Measurements from ENCODE around the gene SMAP1.
A peak's percentile ranks its signal among the peaks of the same experiment; 100 is the strongest.

Gene SMAP1

DNA sequence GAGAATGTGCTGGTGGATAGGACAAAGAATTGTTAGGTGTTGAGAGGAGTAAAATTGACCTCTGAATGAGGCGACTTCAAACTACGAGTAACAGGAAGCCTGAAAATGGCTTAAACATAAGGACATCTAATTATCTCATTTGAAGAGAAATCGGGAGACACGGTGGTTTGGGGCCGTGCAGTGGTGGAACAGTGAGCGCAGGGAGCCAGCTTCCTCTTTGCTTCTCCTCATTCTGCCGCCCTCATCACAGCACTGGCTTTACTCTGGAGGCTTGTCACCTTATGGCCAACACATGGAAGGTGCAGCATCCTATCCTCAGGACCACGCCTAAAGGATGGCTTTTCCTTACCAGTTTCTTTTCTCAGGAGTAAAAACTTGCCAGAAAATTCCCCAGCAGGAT is 174.9 kb downstream of the SMAP1 start:
- DNase-seq (ENCODE audit: low read depth, low spot score) = no peak

DNA sequence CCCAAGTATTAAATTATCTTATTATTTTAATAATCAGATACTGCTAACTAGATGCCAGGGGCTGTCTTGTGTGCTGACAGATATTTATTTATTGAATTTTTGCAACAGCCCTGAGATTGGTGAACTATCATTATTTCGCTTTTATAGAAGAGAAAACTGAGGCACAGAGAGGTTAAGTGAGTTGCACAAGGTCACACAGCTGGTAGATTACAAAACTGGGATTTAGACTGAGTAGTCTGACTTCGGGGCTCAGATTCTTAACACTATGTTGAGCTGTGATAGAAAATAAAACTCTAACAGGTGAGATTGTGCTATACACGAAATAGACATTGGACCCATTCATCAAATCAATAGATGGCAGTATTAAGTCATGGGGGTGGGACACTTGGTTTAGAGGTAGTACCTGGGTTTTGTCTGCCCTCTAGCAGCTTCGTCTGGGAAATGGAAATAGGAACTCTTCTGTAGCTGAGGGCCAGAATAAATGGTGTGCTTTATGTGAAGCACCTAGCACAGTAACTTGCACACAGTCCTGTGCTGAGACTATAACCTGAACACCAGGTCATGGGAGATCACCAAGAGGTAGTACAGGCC is 175.7 kb downstream of the SMAP1 start:
- no peak for DNase-seq (ENCODE audit: low read depth, low spot score)

DNA sequence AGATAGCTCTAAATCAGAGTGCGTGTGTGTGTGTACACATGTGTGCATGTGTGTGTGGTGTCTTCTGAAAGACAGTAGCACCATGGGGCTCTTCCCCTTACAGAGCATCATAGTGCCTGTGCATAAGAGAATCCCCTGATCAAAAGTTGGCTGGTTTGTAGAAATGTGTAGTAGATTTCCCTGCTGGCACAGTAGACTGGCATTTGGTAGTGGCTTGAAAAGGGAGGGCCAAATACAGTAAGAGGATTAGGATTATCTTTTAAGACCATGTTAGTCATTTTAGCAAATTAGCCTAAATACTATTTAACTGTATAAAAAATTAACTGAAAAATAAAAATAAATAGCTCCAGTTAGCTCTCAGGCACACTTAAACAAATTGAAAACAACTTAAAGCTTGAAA is 176.6 kb downstream of the SMAP1 start:
- no peak for DNase-seq (ENCODE audit: low read depth, low spot score)

DNA sequence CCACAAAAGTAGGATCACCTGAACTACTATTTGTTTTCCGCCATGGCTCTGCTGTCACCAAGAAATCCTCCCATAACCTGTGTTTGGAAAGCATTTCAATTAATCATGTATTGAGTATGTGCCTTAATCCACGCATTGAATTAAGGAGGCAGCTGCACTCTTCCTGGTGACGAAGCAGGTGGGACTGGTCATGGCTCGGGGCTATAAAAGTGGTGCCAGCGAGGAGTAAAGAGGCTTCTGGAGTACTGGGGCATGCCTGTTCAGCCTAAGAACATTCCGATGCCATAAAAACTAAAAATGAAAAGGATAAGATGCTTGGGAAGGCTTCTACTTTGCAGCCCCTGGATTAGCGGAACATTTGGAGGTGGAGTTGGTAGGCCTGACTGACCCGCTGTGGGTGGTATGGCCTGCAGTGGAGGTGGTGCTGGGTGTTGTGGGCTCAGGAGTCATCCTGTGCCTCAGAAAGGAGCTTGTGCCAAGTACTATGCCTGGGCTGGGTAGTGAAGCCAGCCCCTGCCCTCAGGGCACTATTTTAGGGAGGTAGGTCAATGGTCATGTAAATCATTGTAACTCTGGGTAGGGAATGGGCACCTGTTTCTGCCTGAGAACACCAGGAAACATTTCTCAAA is 178.6 kb downstream of the SMAP1 start:
- DNase-seq (ENCODE audit: low read depth, low spot score) = peak; percentile 21

DNA sequence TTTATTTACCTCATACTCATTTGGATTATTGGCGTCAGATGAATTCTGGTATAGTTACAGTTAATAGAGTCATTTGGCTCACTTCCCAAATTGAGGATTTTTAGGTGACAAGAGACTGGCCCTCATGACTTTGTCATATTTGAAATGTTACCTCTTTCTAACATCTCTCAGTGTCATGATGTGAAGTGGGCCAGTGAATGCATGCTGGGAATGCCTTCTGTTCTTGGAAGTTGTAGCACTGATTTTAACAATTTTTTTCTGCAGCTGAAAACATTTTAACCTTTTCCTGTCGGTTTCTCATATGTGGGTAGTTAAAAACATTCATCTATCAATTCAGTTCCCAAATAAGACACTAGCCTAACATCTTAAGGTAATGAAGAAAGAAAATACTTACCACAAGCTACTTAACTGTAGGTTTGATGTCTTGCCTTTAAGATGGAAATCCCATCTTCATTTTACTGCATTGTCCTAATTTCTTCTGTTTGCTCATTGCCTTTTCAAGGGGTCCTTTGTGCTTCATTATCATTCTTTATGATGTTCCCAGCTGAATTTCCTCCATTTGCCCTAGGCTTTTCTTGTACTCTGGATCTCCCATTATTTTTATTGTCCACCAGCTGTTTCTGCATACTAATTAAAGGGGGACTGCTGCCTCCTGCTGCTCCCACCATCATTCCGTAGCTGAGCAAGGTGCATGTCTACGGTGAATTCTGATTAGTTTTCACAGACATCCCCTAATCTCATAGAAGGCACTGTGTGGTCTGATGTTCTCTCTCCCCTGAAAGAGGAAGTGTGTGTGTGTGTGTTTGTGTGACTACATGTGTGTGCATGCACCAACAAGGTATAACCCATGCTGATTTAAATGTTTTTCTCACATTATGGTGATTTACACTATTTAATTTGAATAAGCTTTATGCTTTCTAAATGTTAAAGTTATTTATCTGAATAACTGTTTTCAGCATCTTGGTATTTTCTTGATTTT is 179.7 kb downstream of the SMAP1 start:
- DNase-seq (ENCODE audit: low read depth, low spot score) = no peak

DNA sequence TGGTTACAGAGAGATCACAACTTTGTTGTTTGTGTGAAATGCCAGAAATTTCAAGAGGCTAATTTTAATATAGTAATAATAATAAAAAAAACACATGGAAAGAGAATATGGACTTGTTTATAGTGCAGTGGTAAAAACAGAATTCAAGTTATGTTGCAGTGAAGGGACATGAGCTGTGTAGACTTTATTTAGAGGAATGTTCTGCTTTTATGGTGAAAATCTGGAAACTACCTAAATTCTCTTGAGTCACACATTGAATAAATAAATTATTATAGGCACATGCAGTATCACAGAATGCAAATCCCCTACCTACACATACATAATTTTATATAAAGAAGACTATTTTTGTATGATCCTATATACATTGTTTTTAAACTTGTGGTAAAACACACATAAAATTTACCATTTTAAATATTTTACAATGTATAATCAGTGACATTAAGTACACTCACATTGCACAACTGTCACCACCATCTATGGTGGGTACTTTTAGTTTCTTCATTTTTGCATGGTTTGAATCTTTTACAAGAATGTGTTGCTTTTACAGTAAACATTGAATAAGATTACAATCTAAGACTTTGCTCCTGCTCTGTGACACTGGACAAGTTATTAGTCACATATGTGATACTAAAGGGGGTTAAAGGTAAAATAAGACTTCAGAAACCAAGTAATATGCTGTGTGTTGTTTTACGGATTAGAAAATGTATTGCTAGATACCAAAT is 181.8 kb downstream of the SMAP1 start:
- no peak for DNase-seq (ENCODE audit: low read depth, low spot score)

DNA sequence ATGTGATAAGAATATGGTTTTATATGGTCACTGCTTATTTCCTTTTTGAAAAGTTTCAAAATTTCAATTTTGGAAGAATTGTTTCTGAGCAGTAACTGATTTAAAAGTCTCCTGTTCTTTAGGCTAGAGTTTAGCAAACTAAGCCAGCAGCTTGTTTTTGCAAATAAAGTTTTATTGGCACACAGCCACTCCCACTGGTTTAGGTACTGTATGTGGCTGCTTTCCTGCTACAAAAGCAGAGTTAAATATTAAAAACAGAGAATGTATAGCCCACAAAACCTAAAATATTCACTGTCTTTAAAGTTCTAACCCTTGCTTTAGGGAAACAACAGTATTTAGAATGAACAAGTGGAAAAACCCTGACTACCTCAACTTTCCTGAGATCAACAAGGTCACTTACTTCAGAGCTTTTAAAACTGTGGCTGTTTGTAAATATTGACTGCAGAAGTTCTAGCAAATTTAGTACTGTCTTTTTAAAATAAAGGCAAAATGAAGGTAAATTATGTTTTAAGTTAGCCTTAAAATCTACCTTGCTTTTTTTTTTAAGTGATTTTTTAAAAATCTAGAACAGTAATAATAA is 185.1 kb downstream of the SMAP1 start:
- no peak for DNase-seq (ENCODE audit: low read depth, low spot score)

DNA sequence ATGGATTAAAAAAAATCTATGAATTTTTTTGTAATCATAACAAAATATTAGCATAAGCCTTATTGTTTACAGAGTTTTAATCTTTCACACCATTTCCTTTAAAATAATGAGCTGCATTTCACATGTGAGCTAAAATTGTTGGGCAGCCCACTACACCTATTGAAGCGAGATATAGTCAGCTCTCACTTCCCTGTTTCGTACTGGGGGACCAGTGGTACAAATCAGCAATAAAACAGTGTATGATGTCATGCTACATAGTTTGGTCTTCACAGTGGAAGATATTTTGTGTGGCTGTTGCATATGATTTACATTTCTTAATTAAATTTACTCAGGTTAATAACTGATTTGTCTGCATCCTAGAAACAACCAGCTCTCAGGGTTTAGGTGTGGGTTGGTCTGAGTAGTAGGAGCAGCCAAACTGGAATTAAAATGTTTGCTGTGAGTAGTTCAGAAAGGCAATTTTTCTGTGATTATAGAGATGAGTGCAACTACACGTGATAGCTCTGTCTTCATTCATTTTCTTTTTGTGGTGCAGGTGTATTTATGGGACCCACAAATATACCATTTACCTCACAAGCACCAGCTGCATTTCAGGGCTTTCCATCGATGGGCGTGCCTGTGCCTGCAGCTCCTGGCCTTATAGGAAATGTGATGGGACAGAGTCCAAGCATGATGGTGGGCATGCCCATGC is 189.8 kb downstream of the SMAP1 start:
- no peak for DNase-seq (ENCODE audit: low read depth, low spot score)

DNA sequence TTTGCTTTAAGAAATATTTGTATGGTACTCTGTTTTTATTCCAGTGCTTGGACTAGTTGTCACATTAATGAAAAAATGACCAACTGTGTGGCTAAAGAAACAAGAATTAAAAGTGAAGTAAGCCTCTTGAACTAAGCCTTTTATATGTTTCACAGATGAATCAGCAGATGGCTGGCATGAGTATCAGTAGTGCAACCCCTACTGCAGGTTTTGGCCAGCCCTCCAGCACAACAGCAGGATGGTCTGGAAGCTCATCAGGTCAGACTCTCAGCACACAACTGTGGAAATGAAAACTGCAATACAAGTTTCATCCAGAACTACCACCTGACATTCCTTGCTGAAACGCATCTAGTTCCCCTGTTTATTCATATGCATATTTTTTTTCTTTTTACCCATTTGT is 192.4 kb downstream of the SMAP1 start:
- no peak for DNase-seq (ENCODE audit: low read depth, low spot score)

DNA sequence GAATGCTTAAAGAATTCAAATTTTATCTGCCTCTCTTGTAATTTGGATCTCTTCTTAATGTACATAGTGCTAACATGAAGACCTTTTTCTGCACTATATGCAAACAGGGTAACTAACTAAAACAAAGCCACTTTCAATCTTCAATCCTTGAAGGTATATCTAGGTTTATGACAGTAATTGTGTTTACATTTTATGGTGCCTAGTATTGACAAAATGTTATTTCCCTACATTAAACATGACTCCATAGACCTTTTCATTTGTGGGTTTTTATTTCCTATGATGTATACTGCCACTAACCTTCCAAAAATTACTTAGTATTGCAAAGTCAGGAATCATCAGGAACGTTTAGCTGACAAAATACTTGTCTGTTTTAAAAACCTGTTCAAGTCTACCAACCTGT is 193.2 kb downstream of the SMAP1 start:
- no peak for DNase-seq (ENCODE audit: low read depth, low spot score)

DNA sequence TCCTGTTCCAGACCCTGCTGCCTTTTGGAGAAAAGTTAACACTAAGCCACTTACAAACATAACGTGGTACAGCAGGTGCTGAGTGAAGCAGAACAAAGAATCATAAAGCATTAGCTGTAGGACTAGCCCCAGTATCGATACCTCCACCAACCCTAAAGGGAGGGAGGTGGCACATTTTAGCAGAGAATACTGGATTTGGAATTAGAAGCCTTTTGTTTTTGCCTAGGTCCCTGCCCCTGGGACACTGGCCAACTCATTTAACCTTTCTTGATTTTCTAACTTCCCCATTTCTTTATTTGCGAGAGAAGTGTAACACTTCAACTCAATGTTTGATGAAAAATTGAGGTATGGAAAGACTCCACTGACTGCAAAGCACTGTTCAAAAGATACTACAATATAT is 195.7 kb downstream of the SMAP1 start:
- no peak for DNase-seq (ENCODE audit: low read depth, low spot score)

DNA sequence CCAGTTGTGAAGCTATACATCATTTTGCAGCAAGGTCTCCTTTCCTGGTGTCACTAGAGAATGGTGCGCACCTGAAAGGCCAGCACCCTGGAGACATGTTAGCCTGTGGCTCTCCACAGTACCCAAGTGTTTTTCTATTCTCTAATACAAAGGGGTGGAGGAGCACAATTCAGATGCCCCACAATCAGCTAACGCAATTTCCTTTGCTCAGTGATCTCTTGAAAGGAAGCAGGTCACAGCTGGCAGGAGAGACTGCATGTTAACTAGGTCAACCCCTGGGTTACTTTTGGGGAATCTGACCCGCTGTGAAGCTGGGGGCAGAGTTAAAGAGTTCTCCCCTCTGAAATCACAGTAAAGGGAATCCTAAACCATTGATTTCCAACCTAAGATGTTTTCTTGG is 196.7 kb downstream of the SMAP1 start:
- no peak for DNase-seq (ENCODE audit: low read depth, low spot score)

DNA sequence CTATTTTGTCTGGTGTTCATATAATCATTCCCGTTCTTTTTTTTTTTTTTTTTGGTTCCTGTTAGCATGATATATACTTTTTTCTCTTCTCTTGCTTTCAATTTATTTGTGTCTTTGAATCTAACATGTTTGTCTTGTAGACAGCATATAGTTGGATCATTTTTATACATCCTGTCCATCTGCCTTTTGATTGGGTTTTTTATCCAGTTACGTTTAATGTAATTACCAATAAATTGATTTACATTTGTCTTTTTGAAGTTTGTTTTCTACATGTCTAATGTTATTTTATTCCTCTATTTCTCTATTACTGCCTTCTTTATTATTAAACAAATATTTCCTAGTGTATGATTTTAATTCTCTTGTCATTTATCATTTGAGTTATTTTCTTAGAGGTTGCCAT is 204.8 kb downstream of the SMAP1 start:
- DNase-seq (ENCODE audit: low read depth, low spot score) = no peak

DNA sequence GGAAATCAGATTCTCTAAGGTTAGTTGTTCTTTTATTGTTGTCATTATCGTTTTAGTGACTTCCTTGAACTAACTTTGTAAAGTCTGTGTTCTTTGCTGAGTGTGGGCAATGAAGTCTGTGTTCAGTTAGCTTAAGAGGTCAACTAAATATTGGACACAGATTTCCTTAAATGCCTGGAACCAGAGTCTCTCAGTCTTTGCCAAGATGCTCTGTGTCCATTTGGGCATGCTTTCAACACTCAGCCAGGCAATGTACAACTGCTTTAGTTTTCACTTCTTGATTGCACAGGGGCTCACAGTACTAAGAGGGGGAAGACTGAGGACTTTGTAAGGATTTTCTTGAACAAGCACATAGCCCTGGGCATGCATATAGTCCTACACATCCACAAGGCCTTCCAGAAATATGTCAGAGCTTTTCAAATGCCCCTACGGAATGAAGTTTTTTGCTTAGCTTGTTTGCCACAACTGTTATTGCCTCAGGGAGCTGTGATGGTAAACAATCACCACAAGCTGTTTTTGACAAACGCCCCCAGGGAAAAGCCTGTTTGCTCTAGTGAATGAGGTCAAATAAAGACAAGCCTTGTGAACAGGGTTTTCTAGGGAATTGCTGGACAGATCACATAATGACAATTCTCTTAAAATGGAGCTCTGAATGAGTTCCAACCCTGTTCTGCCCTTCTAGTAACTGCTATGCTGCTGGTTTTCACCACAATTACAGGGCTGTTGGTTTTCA is 206.7 kb downstream of the SMAP1 start:
- peak; percentile 70 for DNase-seq (ENCODE audit: low read depth, low spot score)

DNA sequence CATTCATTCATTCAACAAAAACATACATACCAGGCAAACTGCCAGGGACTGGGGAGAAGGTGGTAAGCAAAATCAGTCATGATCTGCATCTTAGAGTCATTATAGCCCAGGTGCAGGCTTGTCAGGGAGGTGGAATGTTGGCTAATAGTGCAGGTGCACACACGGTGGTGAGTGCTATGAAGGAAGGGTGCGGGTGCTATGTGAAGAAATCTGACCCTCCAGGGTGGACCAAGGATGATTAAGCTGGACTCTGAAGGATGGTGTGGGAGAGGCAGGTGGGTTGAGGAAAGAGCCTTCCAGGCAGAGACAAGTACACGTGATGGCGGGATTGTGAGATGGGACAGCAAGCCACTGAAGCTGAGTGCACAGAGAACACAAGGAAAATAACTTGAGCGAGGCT is 211.8 kb downstream of the SMAP1 start:
- no peak for DNase-seq (ENCODE audit: low read depth, low spot score)

DNA sequence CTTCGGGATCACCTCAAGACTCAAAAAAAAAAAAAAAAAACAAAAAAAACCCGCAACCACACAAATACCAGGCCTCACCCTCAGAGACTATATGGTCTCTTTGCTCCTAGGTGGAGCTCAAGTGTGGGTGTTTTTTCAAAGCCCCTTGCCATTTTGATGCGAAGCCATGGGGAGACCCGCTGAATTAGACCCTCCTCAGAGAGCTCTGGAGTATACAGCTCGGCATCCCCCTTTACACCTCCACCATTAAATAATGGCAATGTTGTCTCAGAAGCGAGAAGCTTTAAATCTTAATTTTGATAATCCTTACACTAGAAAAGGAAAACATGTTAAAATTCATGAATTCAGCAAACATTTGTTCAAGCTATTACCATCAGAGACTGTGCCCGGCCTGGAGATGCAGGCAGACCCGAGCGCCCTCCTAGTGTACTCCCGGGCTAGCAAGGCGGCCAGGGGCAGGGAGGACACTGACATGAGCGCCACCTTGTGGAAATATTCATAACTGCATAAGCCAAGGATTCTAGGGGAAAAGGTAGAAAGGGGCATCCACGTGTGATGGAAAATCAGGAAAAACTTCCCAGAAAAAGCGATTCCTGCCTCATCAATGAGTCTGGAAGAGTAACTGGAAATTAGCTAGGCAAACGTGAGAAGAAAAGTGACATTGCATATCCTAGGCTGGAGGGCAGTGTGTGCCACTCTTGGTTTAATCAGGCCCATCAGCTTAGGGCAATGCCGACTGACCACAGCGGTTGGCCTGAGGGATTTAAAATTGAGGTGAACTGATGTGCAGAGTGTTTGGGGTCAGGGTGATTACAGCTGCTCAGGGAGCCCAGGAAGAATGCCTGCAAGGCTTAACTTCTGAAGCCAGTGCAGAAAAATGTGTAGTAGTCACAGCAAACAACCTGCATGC is 216.6 kb downstream of the SMAP1 start:
- peak; percentile 82 for DNase-seq (ENCODE audit: low read depth, low spot score)

DNA sequence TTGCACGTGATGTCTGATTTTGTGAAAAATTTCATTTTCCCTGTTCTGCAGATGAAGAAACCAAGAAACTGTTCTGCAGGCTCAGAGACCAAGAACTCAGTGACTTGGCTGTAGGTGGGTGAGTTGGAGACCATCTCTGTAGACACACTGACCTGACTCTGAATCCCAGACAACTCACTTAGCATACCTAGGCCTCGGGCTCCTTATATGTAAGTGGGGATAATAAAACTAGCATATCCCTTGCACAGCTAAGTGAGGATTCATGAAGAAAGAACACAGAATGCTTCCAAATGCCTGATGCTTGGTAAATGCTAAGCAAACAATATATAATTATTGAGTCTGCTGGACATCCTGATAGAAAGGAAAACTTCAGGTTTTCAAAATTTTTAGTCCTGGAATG is 218.4 kb downstream of the SMAP1 start:
- DNase-seq (ENCODE audit: low read depth, low spot score) = no peak

DNA sequence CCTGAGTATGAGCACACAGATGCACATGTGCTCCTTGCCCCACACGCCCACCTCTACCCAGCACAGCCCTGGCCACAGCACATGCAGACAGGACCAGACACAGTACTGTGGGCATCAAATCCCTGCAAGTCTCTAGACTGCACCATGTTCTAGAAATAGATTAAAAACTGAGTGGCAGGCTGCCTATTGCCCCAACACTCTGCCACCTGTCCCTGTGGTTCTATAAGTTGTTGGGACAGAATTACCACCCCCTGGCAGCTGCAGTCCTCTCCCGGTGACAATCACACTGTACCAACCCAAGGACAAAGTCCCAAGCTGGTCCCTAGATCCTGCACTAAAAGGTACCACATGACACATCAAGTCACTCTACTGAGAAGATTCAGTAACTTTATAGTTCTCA is 219.0 kb downstream of the SMAP1 start:
- no peak for DNase-seq (ENCODE audit: low read depth, low spot score)

DNA sequence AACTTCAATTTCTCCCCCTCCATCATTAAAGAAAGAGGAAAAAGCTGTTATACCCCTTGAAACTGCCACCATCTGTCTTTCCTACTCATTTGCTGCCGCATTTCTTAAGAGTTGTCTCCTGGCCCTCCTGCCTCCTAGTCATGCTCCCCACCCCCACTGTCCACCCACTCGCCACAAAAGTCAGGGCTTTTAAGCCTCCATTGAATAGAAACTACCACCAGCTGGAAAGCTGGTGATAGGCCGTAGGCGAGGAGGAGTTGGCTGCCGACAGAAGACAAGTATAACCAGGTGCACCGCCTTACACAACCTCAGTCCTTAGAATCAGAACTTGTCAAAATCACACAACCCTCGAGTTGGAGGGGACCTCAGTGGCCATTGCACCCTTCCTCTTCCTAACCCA is 221.6 kb downstream of the SMAP1 start:
- no peak for DNase-seq (ENCODE audit: low read depth, low spot score)

Data from ELF-1 (cell line).